Activated CD4-positive, alpha-beta T cell treated with anti-CD3 and anti-CD28 coated beads for 48 hours (primary cell): ENCODE data around the gene KCNK17.

ENCODE experiments used
- DNase-seq: peaks from one replicate; pipeline ENCODE4 v3.0.0-alpha.2; 2020

The KCNK17 gene

GRCh38 chr6:39314273-39314795 is at the start of gene KCNK17:
KCNK17 (minus strand) TSS chr6:39314419; CDS start chr6:39314320, 99 bp downstream.
- DNase-seq, result no peak

DNA sequence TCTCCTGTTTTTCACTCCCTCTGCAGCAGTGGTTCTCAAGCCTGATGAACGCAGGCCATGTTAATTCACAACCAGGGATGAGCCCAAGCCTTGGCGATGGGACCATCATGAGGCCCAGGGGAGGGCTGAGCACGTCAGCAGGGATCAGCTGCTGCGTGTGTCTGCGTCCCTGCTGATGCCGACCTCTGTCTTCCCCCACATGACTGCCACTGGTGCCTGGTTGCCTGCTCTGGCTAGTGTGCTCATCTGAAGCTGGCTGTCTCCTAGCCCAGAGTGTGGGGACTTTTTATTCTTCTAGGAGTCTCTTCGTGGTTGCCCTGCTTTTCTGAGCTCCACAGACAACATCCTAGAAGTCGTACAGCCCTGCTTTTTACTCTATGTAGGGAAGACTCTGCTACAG is 49.1 kb upstream of the KCNK17 start:
- DNase-seq, result no peak

DNA sequence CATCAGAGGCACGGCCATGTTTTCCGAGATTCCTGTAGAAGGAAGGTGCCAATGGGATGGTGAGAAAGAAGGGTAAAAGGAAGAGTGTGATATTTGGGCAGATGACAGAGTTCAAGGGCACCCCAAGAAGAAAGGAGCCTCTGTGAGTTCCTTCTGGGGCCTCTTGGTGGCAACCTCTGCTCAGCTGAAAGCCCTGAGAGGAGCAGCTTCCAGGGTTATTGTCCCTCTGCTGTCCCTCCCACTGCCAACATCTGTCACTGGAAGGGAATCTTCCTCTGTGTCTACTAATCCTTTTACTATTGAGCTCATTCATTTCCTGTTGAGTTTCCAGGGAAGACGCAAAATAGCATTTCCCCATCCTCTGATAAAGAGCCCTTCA is 48.3 kb upstream of the KCNK17 start:
- DNase-seq, result no peak

DNA sequence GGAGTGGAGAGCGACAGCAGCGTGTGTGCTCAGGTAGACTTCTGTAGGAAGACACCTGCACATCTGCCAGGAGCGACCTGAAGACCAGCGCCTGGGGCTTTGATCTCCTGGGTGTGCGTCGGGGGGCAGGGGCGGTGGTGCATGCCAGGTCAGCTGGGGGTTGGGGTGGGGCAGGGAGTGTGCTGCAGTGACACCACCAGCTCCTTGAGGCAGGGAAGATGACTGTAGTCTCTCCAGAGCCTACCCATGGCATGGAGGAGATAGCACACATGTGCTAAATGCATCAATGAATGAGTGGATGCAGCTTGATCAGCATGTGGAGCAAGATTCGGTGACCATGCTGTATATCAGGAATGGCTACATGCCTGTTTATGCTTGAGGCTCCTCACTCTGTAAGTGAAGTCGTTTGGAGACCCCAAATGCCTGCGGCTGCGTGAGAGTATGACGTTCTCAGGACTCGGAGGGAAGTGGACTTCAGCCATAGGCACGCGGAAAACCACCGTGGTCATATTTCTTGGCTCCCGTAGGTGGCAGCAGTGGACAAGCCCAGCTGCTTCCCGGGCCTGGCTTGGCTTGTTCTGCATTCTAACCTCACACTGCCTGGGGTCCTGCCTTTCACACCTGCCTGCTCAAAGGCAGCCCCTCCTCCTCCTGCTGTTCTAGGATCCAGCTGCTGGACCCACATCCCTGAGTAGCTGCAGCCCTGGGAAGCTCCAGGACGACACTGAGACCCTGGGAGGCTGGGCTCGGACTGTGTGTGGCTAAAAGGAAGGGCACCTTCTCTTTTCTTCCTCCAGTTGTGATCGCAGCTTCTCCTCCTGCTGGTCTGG is 47.7 kb upstream of the KCNK17 start:
- peak; percentile 67 for DNase-seq

- DNase-seq, result no peak
Observed at GRCh38 chr6:39360378-39360777, 46.2 kb upstream of the KCNK17 start.

DNA sequence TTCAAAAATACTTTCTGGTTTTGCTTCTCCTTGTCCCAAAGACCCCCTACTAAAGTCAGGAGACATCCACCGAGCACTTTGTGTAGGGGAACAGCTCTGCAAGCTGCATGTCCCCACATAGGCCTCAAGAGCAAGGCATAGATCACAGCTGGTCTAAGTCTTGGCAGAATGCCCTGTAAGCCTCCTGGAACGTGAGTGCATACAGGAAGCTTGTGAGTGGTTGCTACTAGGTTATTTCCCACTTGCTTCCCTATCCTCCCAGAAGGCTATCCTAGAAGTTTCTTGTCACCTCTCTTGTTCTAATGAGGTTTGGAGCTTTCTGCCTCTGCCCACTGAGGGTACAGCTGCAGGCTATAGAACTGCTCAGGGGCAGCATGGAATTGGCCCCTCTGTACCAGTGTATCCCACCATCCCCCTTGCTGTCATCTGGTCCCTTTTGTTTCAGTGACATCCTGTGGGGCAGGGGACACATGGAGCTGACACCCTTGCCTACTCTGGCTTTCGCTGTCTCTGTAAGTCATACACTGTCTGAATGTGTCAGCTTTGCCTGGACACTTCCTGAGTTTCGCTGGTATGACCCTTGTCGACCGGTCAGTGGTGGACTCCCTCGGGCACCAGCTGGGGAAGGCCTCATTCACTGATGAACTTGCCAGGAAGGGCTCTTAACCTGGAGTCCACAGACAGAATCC is 43.9 kb upstream of the KCNK17 start:
- no peak for DNase-seq

DNA sequence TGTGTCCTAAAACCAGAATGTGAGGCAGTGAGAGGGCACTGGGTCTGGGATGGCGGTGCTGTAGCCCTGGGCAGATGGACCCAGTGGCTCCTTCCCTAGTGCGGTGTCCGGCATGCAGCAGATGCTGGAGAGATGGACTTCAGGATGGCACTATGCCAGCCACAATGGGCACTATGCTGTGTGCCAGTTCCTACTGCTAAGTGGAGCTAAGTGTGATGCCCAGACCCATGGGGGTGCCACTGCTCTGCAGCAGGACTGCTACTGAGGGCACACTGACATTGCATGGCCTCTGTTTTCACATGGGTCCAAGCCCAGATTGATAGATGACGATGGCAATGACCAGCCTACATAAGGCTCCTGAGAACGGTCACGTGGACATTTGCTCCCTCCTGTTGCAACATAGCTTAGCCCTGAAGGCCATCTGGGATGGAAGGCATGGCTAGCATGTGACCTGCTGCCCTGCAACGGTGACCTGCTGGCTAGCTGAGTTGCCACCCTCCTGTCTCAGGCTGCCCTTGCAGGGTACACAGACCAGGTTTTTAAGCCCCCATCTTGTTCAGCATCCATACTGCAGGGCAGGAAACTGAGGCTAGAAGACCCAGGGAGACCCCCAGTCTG is 39.6 kb upstream of the KCNK17 start:
- DNase-seq, result no peak

DNA sequence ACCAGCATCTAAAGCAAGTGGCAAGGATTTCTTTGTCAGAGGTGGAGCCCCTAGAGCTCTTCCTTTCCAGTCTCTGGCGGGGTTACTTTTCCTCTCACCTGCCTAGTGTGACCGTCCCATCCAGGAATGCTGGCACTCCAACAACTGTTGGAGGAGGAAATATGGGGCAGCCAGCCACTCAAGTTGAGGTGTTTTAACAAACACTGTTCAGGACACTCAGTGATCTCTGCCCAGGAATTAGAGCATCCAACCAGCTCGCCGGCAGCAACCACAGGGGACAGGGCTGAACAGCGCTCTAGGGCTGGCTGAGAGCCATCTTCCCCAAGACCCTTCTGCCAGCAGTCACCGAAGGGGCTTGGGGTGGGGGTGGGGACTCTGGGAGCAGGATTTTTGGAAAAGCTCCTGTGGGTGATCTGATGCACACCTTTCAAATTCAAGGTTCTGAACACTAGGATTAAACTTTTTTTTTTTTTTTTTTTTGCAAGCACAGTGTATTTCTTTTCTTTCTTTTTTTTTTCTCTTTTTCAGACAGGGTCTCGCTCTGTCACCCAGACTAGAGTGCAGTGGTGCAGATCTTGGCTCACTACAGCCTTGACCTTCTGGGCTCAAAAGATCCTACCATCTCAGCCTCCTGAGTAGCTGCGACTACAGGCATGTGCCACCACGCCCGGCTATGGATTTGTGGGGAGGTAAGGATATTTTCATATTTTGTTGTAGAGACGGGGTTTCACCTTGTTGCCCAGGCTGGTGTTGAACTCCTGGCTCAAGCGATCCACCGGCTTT is 36.7 kb upstream of the KCNK17 start:
- DNase-seq, result no peak

DNA sequence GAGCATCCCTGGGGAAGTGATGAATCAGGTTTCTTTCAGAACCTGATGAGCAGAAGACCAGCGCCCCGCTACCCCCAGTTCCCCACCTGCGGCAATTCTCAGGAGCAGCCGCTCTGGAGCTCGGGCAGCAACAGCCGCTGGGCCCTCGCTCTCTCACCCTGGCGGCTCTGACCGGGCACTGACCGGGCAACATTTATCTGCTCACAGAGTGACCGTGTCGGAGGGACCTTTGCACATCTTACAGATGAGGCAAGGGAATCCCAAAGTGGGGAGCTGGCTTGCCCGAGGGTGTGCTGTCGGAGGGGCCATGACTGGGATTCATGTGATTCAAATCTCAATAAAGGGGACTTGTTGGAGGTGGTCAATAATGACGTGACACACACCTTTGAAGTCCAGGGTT is 34.5 kb upstream of the KCNK17 start:
- no peak for DNase-seq

DNA sequence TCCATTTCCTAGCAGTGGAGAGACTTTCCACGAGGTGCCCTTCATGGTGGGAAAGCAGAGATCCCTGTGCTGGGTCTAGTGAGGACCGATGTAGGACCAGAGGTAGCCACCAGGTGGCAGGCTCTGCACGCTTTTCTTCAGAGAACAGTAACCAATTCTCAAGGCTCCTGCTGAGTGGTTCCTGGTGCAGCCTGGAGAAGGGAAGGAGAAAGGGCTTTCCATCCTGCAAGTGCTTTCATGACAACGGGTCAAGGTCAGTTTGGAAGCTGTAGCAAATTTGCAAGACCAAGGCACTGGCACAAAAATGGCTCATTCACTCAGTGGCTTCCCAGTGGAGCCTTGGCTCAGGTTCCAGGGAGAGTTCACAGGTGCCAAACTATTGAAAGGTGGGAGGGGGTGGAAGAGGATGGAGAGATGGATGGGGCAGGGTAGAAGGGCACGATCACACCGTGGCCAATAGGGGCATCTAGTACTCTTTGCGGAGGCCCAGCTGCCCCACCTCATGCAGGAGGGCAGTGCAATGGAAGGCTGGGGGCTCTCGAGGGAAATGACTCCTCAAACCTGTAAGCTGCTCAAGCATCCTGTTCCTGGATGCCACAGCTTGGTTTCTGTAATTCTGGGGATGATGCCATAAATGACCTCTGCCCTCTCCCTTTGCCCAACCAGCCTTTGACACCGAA is 33.8 kb upstream of the KCNK17 start:
- peak; percentile 75 for DNase-seq

- DNase-seq, result no peak
Observed at GRCh38 chr6:39347206-39347605, 33.0 kb upstream of the KCNK17 start.

DNA sequence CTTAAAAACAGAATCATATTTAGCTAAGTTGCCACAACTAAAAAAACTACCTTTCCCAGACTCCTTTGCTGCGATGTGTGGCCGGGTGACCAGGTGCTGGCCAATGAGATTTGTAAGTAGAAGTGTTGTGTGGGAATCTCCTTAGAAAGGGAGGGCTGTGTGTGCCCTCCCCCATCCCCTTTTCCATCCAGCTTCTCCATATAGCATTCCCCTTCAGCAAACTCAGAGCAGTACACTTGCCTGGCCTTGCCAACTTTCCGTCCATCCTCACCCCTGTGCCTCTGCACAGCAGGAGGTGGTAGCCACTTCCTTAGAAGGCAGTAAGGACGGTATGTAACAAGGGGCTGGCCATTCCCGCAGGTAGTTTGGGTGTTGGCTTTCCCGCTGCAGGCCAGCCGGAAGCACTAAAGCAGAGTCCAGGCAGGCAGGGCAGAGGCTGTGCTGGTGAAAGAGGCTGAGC is 30.6 kb upstream of the KCNK17 start:
- DNase-seq, result no peak

GRCh38 chr6:39343396-39343870 is 29.2 kb upstream of the KCNK17 start:
- no peak for DNase-seq

- no peak for DNase-seq
Observed at GRCh38 chr6:39342692-39343395, 28.6 kb upstream of the KCNK17 start.

DNA sequence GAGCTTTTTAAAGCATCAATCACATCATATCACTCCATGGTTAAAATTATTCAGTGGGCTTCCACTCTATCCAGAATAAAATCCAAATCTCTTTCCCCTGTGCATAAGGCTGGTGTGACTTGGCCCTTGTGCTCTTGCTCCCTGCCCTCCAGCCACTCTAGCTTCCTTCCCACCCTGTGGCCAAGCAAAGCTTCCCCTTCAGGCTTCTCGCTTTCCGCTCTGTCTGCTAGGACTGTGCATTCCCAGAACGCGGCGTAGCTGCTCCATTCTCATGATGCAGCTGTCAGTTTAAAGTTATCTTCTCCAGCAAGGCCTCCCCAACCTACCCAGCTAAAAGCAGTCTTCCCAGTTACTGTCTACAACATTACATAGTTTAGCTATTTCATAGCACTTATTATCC is 27.7 kb upstream of the KCNK17 start:
- no peak for DNase-seq

DNA sequence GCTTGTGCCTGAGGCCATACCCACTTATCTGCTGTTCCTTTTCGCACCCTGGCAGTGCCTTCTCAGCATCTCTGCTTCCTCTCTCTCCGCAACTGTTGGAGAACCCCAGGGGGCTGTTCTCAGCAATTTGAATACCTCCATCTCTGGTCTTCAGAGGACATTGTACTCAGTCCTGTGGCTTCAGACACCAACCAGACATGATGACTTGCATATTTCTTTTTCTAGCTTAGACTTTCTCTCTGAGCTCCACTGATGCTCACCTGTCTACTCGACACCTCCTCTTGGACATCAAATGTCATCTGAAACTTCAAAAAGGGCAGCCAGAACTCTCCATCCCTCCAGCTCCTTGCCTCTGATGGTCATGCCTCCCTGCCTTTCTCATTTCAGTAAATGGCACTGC is 27.1 kb upstream of the KCNK17 start:
- no peak for DNase-seq

GRCh38 chr6:39339868-39340550 is 25.8 kb upstream of the KCNK17 start:
- no peak for DNase-seq

- no peak for DNase-seq
Observed at GRCh38 chr6:39339096-39339867, 25.1 kb upstream of the KCNK17 start.

- DNase-seq, result no peak
Observed at GRCh38 chr6:39338397-39338796, 24.2 kb upstream of the KCNK17 start.
